Upper lobe of left lung (tissue), 6 donors: Measurements from ENCODE around the gene PRAME. TPM values are rescaled to one million over a fixed set of nuclear protein-coding genes. Genes with fewer than 3 reads are reported as not detected.
"Not testable (repeated sequence)": the region's sequence is repeated elsewhere in the genome, so short reads cannot be mapped to it uniquely, and the experiment has no call there.

ENCODE experiments used
- ATAC-seq, 2 donors: fragments of 200-7000 bp; cut with Tn5 transposase; one replicate each; pipeline ENCODE4 v1.9.1; 2022; ENCODE audit warnings: mild to moderate bottlenecking in 2 of 2, moderate library complexity in 2 of 2; ENCODE audit not compliant: low FRiP score in 2 of 2
- DNase-seq, 2 donors: peaks; one replicate each; pipeline ENCODE4 v3.0.0-alpha.2; 2019 to 2020
- H3K27ac ChIP-seq, 4 donors: fragments of 200-600 bp; sonication (generic); one replicate each; pipeline ENCODE4 v1.5.1; 2016 to 2019
- H3K27me3 ChIP-seq, 4 donors: fragments of 200-600 bp; sonication (generic); one replicate each; pipeline ENCODE4 v1.5.1; 2017 to 2019
- H3K36me3 ChIP-seq, 4 donors: fragments of 200-600 bp; sonication (generic); one replicate each; pipeline ENCODE4 v1.5.1; 2016 to 2019
- H3K4me1 ChIP-seq, 4 donors: fragments of 200-600 bp; sonication (generic); one replicate each; pipeline ENCODE4 v1.5.1; 2018 to 2019
- H3K4me3 ChIP-seq, 4 donors: fragments of 200-600 bp; sonication (generic); one replicate each; pipeline ENCODE4 v1.5.1; 2017 to 2019; ENCODE audit warnings: mild to moderate bottlenecking in 2 of 4, moderate library complexity in 1 of 4
- H3K9me3 ChIP-seq, 4 donors: fragments of 200-600 bp; sonication (generic); one replicate each; pipeline ENCODE4 v1.5.1; 2018 to 2019
- EP300 ChIP-seq, 4 donors: sonication (generic); formaldehyde crosslinking; IDR thresholded peaks; one replicate each; pipeline ENCODE4 v1.5.1; 2017; ENCODE audit warnings: antibody characterized with exemption in 4 of 4, control low read depth in 2 of 4
- POLR2A ChIP-seq, 4 donors: fragments of 450-650 bp; IDR thresholded peaks; one replicate each; pipeline ENCODE4 v1.5.1; 2016 to 2017; ENCODE audit warnings: antibody characterized with exemption in 4 of 4, mild to moderate bottlenecking in 2 of 4
- POLR2AphosphoS5 ChIP-seq, 2 donors: sonication (generic); formaldehyde crosslinking; IDR thresholded peaks; one replicate each; pipeline ENCODE4 v1.5.1; 2017; ENCODE audit warnings: antibody characterized with exemption in 2 of 2
- WGBS, 2 donors: methylation state at CpG; one replicate each; pipeline ENCODE4 v1.1.5; 2017 to 2018; 5-methylcytosine and 5-hydroxymethylcytosine counted together
- total RNA-seq, 6 donors: library from RNA; depleted of rRNA in 4 of 6; stranded (reverse); fragments of >200 nt in 4 of 6; gene quantifications; one replicate each; pipeline versions ENCODE4 v1.1.0 to v1.2.1, GENCODE V29; 2016 to 2021
- TF ChIP-seq, protein P1 (sequence below), 6 experiments: fragments of 450-650 bp in 4 of 6; fragments of 200-600 bp in 2 of 6; sonication (generic) in 2 of 6; IDR thresholded peaks; one replicate each; pipeline ENCODE4 v1.5.1; 2016 to 2019; ENCODE audit warnings: antibody characterized with exemption in 6 of 6
- donor health status: DM: no; HTN: no; CAD: no; lungs with moderate emphysema.
- donor health status: DM: no; HTN: yes; CAD: no; lungs with severe emphysema.

PRAME gene, protein sequence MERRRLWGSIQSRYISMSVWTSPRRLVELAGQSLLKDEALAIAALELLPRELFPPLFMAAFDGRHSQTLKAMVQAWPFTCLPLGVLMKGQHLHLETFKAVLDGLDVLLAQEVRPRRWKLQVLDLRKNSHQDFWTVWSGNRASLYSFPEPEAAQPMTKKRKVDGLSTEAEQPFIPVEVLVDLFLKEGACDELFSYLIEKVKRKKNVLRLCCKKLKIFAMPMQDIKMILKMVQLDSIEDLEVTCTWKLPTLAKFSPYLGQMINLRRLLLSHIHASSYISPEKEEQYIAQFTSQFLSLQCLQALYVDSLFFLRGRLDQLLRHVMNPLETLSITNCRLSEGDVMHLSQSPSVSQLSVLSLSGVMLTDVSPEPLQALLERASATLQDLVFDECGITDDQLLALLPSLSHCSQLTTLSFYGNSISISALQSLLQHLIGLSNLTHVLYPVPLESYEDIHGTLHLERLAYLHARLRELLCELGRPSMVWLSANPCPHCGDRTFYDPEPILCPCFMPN
- total RNA-seq = 1 to 10 TPM in 2 of 6 donors, not detected in 4; 1.3 to 3.5 TPM

DNA sequence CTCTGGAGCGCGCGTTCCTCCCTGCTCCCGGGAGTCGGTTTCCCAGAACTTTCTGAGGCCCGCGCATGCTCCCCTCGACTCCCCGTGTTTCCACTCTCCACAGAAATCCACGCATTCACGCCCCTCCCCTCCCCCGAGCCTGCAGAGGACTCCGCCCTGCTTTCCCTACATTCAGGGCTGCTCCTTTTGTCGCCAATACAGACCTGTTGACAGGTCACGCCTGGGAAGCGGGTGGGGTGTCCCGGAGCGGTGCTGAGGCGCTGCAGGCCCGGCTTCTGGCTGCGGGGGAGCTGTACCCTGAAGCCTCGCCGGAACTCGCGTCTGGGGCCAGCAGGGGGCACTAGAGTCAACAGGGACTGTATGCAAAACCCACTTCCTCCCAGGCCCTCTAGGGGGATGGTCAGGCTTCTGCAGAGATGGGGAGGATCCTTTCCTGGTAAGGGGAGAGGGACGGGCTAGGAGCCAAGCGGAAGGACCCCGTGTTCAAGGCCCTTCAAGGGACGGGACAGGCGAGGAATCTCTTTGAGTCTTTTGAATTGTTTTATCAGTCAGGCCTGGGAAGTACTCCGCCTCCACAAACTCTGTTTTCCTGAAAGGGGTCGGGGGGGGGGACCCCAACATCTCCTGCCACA lies at the start of gene PRAME:
TSS of gene PRAME (minus strand) at position 294 of the 632 bp plus-strand sequence. CDS start 2,433 bp downstream, outside the sequence.
- Histone ChIP-seq H3K4me3 (no peak within 1 kb of the TSS), H3K36me3 (no peaks in the 10 kb centered on the region), H3K4me1 (no peaks in the 10 kb centered on the region), H3K27ac (no peak within 1 kb of the TSS), H3K27me3 (no peaks in the 10 kb centered on the region), H3K9me3 (no peaks in the 10 kb centered on the region)
- ATAC-seq (peak in 1 of 2 donors; percentile 58), DNase-seq (peak in 1 of 2 donors; percentile 85)
- 63 to 64% methylated on average over 27 to 30 of the region's 32 CpGs for WGBS, 2 donors
- TF ChIP-seq, protein P1, sequence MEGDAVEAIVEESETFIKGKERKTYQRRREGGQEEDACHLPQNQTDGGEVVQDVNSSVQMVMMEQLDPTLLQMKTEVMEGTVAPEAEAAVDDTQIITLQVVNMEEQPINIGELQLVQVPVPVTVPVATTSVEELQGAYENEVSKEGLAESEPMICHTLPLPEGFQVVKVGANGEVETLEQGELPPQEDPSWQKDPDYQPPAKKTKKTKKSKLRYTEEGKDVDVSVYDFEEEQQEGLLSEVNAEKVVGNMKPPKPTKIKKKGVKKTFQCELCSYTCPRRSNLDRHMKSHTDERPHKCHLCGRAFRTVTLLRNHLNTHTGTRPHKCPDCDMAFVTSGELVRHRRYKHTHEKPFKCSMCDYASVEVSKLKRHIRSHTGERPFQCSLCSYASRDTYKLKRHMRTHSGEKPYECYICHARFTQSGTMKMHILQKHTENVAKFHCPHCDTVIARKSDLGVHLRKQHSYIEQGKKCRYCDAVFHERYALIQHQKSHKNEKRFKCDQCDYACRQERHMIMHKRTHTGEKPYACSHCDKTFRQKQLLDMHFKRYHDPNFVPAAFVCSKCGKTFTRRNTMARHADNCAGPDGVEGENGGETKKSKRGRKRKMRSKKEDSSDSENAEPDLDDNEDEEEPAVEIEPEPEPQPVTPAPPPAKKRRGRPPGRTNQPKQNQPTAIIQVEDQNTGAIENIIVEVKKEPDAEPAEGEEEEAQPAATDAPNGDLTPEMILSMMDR (IDR thresholded peaks at IDR 0.05) = peak in 4 of 6 experiments; percentile 18 to 52 (median 30)
- TF ChIP-seq POLR2A (IDR thresholded peaks at IDR 0.05) = no peak

DNA sequence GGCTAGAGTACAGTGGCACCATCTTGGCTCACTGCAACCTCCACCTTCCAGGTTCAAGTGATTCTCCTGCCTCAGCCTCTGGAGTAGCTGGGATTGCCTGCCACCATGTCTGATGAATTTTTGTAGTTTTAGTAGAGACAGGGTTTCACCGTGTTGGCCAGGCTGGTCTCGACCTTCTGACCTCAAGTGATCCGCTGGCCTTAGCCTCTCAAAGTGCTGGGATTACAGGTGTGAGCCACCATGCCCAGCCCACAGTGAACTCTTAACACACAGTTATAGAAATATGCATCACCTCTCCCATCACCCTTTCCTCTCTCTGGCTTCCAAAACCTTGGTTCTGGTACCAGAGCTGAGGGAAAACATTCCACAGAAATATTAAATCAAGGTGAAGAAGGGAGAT lies 49.0 kb upstream of the PRAME start:
- DNase-seq, H3K36me3 ChIP-seq, H3K4me3 ChIP-seq, H3K27me3 ChIP-seq, H3K27ac ChIP-seq, H3K4me1 ChIP-seq, ATAC-seq, H3K9me3 ChIP-seq: not testable (repeated sequence)
- WGBS, 2 donors = 90 to 94% methylated on average over 3 of the region's 3 CpGs

DNA sequence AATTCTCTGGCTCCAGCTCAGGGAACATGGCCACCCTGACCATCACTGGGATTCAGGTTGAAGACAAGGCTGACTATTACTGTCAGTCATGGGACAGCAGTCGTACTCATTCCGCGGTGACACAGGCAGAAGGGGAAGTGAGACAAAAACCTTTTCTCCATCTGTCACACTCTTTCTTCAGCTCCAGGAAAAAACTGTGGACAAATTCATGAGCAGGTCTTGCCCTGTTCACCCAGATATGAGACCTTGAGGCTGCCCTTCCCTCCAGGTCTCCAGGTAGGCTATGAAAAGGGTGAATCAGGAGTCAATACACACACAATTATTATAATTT lies 46.0 kb upstream of the PRAME start:
- Histone ChIP-seq H3K27me3 (no peaks in the 10 kb centered on the region), H3K36me3 (no peaks in the 10 kb centered on the region), H3K4me3 (no peak overlapping the region), H3K27ac (no peak overlapping the region), H3K4me1 (no peaks in the 10 kb centered on the region), H3K9me3 (peaks cover 0 to 7% (median 0%) of the 10 kb centered on the region in 4 donors)
- TF ChIP-seq EP300 (IDR thresholded peaks at IDR 0.05) (no peak), POLR2A (IDR thresholded peaks at IDR 0.05) (no peak), POLR2AphosphoS5 (IDR thresholded peaks at IDR 0.05) (no peak)
- TF ChIP-seq, protein P1 (IDR thresholded peaks at IDR 0.05) = no peak
- ATAC-seq = no peak
- DNase-seq = no peak
- 43 to 80% methylated on average over 3 of the region's 3 CpGs for WGBS, 2 donors

DNA sequence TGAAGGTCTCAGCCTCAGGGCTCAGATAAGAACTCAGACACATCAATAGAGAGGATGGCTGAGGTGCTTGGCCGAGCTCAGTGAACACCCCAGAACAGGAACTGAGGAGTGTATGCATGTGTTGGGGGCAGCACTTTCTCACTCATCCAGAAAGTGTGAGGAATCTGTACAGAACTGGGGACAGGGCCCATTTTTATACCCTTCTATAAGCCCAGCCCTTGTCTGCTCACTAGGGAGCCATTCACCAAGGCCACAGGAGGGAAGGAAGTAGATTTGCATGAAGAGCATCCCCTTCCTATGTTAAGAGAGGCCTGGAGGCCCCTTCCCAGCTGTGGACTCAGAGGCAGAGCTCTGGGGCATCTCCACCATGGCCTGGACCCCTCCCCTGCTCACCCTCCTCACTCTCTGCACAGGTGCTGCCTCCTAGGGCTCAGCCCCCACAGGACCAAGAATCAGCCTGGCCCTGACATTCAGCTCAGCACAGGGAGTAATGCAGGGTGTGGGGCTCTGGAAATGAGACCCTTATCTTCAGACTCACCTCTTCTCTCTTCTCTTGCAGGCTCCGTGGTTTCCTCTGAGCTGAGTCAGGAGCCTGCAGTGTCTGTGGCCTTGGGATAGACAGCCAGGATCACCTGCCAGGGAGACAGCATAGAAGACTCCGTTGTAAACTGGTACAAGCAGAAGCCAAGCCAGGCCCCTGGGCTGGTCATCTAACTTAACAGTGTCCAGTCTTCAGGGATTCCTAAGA lies 45.4 kb upstream of the PRAME start:
- ATAC-seq (peak in 1 of 2 donors; percentile 34), DNase-seq (no peak)
- Histone ChIP-seq H3K9me3 (peaks cover 0 to 7% (median 0%) of the 10 kb centered on the region in 4 donors), H3K27ac (no peak overlapping the region), H3K4me3 (no peak overlapping the region), H3K36me3 (no peaks in the 10 kb centered on the region), H3K4me1 (no peaks in the 10 kb centered on the region), H3K27me3 (no peaks in the 10 kb centered on the region)
- WGBS, 2 donors = 73 to 76% methylated on average over 2 to 3 of the region's 3 CpGs
- TF ChIP-seq POLR2A (IDR thresholded peaks at IDR 0.05) (no peak), EP300 (IDR thresholded peaks at IDR 0.05) (no peak), POLR2AphosphoS5 (IDR thresholded peaks at IDR 0.05) (no peak)
- TF ChIP-seq, protein P1 (IDR thresholded peaks at IDR 0.05) = no peak

DNA sequence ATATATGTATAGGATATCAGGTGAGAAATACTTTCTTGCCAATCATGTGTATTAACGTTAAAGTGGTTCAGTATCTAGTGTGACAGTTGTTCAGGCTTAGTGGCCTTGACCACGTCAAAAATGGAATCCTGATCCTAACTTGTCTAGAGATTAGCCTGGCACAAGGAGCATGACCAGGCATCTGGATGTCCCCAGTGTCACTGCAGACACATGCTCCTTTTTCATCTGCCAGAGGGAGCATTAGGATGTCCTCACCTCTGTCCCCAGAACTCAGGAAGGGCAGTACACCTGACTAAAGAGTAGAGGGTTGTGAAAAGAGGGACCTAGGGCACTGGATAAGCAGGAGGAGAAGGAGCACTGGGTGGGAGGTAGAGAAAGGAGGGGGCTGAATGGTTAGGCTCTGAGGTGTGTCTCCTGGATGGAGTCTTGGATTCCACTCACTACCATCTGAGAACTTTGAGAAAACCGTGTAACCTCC lies 44.4 kb upstream of the PRAME start:
- Histone ChIP-seq H3K27ac (no peak overlapping the region), H3K4me1 (no peaks in the 10 kb centered on the region), H3K4me3 (no peak overlapping the region), H3K36me3 (no peaks in the 10 kb centered on the region), H3K9me3 (peaks cover 0 to 7% (median 0%) of the 10 kb centered on the region in 4 donors), H3K27me3 (no peaks in the 10 kb centered on the region)
- ATAC-seq (no peak), DNase-seq (no peak)
- 80 to 82% methylated on average over 3 of the region's 3 CpGs for WGBS, 2 donors
- TF ChIP-seq EP300 (IDR thresholded peaks at IDR 0.05) = no peak
- no peak for TF ChIP-seq POLR2AphosphoS5 (IDR thresholded peaks at IDR 0.05)
- no peak for TF ChIP-seq POLR2A (IDR thresholded peaks at IDR 0.05)
